GM21360 (cell line): Measurements from ENCODE around the gene YOD1.

ENCODE experiments used
- ATAC-seq: cut with Tn5 transposase; IDR thresholded peaks from one replicate; pipeline ENCODE4 v1.9.1; 2021; ENCODE audit warnings: mild to moderate bottlenecking, moderate library complexity; ENCODE audit not compliant: unreplicated experiment

The YOD1 gene

DNA sequence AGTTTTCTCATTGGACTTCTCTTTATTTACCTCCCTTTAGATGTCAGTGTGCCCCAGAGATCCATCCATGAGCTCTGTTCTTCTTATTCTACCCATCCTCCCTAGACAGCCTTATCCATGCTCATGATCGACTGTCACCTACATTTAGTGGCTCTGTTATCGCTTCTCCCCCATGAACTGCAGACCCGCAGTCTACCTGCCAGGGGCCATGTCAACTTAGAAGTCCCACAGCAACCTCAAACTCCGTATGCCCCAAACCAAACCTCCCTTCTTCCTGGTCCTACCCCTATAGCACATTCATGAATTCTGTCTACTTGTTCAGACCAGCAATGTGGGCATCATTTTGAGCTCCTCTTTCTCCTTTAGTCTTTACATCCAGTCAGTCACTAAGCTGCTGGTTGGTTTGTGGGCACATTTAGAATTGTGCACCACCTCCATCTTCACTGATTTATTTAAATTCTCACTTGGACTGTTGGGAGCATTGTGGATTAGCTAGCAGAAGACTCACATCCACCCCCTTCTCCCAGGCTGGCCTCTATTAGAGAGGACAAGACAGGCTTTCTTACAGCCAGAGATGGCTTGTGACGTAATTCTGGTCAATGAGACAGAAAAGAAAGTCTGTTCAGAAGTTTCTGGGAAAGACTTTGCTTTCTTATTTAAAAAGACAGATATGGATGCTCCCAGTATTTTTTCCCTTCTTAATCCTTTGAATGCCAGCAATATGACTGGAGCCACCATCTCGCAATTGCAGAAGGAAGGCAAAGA is 37.5 kb downstream of the YOD1 start:
- ATAC-seq, result no peak

DNA sequence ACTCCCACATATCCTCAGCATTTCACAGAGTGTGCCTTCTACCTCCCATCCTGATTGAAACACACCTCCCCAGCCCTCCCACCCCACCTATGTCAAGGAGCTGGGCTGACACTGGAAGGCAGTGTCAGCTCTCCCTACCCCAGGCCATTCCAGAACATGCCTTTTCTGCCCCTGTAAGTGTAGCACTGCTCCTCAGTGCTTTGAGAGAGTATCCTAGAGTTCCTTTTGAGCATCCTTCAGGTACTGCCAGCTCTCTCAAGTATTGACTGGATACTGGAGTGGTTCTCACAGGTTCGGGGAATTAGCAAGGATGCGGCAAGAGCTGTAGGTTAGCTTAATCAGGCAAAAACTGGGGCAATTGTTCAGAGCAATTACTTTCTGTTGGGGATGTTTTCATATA is 40.3 kb downstream of the YOD1 start:
- ATAC-seq, result no peak

DNA sequence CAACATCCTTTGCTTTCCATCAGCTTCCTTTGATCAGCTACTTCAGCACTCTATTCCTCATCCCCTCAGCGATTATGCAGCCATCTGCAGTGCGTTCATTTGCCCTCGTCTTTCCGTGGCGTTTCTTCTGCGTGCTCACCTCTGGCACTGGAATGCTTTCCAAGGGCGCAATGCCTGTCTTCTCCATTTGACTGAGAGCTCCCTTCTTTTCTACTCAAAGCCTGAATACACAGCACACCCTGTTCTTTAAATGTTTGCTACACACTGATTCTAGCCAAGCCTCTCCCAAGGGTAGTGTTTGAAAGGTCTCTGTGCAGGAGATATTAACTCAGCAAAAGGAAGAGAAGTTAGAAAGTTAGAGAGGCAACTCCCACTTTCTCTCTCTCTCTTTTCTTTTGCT is 41.1 kb downstream of the YOD1 start:
- ATAC-seq, result no peak

DNA sequence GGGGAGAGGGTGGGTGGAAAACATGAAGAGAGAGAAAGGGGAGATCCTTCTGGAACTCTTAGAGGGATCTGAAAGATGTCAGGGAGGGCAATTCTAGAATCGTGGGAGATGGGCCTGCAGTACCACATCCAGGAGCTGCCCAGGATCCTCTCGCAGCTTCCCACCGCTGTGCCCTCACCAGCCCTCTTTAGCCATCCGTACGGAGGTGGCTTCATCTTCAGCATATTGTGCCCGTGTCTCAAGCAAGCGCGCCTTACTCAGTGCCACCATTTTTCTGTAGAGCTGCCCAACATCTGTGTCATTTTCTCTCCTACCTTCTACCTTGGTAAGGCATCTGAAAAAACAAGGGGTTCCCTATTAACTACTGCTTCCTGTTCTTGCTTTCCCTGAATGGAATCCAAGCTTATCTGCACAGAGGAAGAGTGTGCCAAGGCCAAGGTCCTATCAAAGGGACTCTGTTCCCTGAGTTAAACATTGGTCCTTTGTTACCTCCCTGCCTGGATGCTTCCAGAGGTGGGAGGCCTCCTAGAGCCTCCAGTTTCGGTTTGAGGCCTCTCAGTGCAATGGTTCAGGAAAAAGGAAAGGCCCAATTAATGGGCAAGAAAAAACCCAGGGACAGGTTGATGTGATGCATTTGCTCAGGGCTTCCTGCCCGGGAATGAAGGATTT is 41.7 kb downstream of the YOD1 start:
- ATAC-seq, result no peak

DNA sequence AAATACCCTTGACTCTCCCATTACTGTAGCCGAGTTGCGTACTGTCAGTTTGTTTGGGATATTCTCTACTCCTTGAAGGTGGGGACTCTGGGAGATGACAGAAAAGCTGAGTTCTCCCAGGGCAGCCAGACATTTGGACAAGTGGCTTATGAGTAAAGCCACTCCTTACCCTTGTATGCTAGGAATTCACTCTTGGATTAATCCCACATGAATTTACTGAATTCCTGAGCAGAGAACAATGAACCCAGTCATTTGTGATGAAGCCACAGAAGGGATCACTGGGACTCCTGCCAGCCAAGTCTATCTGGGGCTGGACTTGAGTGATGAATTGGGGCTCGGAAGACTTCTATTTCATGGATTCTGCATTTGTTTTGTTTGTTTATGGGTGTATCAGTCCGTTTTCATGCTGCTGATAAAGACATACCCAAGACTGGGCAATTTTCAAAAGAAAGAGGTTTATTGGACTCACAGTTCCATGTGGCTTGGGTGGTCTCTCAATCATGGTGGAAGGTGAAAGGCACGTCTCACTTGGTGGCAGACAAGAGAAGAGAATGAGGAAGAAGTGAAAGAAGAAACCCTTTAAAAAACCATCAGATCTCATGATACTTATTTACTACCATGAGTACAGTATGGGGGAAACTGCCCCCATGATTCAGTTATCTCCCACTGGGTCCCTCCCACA is 43.5 kb downstream of the YOD1 start:
- ATAC-seq, result no peak

DNA sequence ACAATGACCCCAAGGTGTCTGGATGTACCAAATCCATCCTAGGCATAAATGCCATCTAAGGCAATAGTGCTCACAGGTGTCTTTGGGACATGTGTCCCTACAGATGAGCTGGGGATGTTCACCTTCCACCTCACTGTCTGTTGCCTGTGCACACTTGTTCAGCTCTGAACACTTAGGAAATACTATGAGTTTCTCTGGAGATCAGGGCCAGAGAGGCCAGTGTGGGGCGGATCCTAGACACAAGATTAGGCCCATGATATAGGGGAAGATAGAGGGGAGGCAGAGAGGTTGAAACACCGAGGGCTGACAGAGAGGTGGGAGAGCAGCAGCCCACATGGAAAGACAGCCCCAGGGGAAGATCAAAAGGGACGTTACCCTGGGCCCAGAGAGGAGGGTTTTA is 44.1 kb downstream of the YOD1 start:
- ATAC-seq, result no peak

DNA sequence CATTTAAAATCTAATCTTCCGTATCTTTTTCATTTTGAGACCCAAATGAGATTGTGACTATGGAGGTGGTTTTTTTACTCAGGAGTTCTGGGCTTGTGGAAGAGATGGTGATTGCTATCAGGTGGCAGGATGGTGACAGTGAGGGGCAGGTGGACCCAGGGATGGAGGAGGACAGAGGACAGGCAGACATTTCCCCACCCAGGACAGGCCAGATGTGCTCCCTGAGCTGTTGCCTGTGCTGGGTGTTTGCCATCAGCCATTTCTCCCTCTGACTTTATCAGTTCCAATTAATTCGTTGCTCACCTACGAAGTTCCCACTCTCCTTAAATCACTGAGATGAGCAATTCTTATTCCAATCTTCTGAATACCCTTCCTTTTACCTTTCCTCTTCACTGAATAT is 44.9 kb downstream of the YOD1 start:
- ATAC-seq, result no peak

DNA sequence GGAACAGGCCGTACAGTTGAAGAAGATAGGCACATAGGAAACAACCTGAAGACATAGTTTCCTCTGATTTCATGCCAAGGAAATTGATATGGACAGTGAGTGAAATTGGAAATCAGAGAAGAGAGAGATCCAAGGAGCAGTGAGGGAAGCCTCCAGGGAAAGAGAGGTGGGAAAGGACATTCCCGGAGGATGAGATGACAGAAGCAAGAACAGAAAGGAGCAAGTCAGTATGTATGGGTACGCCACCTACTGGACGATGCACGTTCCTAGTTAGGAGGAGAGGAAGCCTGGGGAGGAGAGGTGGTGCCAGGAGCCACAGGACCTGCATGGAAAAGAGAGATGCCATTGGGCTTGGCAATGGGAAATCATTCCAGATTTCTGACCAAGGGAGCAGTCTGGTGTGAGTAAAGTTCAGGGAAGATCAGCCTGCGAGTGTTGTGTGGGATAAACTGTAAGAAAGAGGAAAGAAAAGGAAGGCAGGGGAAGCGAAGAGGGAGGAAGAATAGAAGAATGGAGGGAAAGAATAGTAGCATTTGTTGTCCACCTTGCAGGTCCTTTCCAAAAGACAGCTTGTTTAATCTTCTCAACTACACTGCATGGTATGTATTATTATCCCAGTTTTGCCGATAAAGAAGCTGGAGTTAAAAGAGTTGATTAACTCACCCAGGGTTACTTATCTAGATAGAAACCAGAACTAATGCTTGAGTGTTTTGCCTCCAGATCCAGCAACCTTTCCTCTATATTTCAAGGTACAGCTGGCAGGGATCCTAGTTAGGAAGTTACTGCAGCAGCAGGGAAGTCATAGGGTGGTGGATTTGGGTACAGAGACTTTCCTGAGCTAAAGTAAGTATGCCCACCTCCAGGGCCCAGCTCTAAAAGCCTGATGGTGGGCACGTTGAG is 45.8 kb downstream of the YOD1 start:
- no peak for ATAC-seq

DNA sequence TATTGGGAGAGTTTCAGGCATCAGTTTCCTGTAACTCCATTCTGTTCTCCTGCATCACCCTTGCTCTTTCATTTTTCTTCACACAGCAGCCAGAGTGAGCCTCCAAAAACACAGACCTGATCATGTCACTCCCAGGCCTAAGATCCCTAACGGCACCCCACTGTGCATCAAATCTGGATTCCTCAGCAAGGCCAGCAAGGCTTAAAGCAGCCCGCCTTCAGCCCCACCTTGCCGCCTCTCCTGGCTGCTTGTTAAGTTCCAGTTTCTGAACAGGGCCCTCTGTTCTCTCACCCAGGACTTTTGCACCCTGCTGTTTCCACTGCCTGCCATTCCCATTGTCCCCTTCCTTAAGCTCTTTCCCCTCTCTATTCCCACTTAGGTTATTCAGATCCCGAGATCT is 47.8 kb downstream of the YOD1 start:
- no peak for ATAC-seq

DNA sequence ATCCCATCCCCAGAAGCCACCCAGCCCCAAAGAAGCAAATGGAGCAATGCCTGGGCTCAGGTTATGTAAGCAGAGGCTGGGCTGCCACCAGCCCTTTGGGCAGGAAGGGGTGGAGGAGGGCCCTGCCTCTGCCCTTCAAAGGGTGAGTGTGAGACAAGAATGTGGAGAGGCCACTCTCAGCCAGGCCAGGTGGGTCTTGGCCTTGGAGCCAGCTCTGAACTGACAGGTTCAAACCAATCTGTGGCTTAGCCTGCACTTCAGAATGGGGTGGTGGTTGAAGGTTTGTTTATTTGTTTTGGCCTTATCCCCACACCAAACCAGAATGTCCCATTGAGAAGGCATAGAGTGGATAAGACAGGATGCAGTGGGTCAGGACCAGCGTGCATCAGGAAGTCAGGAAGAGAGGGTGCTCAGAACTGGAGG is 48.3 kb downstream of the YOD1 start:
- ATAC-seq, result no peak

DNA sequence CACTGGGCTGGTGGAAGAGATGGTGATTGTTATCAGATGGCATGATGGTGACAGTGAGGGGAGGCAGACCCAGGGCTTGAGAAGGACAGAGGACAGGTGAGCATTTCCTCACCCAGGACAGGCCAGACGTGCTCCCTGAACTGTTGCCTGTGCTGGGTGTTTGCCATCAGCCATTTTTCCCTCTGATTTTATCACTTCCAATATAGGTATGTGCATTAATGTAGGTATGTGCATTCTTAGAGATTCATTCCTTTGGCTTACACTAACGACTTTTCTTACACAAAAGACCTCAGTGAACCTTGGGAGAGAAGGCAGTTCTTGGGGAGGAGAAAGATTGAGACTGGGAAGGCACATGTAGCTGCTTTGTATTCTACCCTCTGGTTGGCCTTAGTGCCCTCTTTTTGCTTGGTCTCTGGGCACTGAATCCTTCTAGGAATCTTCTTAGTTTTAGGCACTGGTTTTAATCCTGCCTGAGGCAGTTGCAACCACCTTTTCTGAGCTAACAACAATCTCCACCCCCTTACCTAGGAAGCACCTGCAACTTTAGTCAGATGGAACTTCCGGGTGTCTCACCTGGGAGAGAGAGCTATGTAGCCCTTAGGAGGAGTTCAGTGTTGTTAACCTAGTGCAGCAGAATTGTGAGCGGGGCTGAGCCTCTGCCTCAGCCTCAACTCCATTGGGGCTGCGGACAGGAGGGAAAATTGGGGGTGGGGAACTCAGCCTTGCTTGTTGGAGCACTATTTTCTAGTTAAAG is 49.3 kb downstream of the YOD1 start:
- no peak for ATAC-seq

DNA sequence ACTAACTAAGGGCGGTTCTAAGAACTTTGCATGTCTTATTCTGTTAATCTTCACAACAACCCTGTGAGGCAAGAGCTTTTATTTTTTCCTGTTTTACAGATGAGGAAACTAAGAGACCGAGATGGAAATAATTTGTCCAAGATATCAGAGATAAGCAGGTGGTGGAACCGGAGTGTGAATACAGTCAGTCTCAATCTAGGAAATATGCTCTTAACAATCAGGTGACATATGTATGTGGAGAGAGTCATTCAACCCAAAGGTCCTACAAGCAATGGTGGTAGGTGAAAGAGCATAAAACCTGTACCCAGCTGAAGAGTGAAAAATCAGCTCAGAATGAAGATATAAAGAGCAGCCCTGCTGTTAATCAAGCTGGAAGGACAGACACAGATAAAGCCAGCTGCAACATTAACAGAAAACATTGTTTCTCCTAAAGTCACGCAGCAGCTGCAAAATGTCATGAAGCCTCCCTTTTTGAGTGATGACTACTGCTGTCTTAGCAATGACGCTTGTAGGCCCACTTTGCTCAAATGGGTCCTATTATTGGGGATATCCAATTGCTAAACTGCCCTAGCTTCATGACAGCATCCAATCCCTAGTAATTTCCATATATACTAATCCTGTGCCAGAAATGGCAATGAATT is 50.2 kb downstream of the YOD1 start:
- no peak for ATAC-seq

DNA sequence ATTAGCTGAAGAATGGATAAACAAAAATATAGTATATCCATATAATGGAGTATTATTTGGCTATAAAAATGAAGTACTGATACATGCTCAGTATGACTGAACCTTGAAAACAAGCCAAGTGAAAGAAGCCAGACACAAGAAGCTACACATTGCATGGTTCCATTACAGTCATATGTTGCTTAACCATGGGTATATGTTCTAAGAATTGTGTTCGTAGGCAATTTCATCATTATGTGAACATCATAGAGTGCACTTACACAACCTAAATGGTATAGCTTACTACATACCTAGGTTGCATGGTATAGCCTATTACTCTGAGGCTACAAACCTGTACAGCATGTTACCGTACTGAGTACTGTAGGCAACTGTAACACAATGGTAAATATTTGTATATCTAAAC is 52.2 kb downstream of the YOD1 start:
- no peak for ATAC-seq
